ENCODE results near the gene CLIC5.
A peak's percentile ranks its signal among the peaks of the same experiment; 100 is the strongest.

CLIC5 gene

DNA sequence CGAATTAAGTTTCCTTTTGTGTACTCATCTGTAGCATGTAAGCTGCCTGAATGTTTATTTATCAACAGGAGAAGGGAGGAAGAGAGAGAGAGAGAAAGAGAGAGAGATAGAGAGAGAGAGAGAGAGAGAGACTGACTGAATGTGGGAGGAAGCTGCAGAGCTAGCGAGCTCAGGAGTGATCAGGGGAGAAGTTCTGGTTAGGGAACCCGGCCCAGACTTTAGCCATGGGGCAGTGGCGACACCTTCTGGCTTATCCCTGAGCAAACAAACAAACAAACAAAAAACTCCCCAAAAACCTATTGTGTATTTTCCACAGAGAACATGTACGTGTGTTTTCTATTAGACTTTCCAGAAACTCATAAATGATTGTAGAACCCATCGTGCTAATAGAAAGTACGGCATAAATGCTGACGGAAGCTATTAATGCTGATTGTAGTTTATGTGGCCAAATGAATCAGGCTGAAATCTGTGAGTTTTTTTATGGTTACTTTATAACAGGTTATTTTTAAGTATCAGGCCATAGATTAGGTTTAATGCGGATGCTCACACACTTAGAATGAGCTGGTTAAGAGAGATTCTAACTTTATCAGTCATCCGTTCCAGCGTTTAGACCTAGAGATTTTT, 92.8 kb downstream of the CLIC5 start:
- DNase-seq = peak; percentile 55

DNA sequence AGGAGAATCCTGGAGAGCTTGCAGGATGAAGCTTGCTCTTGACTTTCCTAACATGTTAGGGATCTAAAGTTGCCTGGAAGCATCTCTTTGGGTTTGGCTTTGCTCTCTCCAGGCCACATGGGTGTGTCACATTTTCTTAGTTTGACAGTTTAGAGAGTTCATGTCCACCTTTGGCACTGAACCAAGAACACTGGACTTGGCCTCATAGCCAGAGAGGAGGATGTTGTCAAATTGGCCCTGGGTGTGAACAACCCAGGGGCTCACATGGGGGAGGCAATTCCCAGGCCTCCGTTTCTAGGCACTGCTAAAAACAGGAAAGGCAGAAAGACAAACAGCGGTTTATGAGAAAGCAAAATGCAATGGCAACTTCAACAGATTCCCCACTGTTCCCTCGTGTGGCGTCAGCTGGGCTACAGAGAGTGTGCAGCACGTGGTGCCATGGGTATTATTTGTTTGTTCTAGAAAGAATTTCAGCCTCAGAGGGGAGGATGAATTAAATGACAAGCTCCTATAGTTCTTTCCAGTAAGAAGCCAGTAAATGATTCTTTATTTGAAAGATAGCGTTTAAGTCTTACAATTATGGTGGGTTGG, 93.9 kb downstream of the CLIC5 start:
- DNase-seq = no peak

DNA sequence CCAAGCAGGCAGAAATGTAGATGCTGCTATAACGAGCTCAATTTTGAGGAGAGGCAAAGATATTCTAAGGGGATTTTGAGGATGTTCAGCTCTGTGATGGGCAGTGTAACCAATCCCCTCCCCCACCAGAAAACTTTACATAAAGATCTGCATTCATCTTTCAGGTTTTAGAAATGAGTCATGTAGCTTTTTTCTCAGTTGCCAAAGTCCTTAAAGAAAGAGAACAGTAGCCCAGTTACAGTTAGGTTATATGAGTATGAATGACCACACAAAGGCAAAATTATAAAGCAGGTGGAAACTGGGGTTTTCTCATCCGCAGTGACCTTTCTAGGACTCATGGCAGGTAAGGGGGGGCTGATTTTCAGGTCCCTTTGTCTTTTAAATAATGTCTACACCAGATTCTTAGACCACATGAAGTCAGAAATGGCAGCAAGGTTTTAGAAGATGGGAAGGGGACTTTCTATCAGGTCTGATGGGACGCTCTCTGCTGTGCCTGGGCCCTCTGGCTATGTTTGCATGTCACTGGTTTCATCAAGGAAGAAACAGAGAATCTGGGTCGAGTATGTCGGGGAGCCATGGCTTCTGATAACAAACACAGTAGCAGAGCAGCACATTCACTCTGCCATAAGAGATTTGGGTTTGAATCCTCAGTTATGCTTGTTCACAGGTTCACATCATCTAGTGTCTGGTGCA, 94.7 kb downstream of the CLIC5 start:
- no peak for DNase-seq

DNA sequence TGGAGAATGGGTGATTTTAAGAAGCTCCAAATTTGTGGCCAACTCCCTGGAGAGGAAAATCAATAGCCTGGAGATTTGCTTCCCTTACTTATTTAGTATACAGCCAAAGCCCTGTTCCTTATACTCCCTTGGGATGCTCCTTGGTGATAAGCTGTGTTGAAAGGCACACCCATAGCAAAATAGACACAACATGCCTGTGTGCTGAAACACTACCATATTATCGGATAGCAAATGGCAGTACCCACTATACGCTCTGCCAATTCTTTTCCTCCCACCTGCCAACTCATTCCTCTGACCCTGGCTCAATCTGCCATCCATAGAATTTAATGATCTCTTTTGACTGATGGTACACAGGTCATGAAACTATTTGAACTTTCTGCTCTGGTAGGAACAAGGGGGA, 98.2 kb downstream of the CLIC5 start:
- DNase-seq = peak; percentile 4

DNA sequence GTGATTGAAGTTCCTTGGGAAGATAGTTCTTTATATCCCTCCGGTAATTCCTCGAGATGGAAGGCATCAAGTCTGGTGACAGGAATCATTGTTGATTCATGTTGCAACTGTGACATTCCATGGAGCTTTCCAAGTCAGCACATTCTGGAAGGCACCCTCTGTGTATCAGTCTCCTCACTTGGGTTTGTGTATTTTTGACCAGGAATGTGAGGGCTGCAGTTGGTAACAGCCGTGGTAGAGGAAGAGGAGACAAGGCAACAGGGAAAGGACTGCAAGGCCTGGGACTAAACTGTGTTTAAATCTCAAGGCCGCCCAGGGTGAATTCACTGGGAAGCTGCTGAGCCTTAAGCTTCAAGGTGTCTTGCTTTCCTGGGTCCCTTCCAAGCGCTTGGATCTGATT, 99.0 kb downstream of the CLIC5 start:
- no peak for DNase-seq

DNA sequence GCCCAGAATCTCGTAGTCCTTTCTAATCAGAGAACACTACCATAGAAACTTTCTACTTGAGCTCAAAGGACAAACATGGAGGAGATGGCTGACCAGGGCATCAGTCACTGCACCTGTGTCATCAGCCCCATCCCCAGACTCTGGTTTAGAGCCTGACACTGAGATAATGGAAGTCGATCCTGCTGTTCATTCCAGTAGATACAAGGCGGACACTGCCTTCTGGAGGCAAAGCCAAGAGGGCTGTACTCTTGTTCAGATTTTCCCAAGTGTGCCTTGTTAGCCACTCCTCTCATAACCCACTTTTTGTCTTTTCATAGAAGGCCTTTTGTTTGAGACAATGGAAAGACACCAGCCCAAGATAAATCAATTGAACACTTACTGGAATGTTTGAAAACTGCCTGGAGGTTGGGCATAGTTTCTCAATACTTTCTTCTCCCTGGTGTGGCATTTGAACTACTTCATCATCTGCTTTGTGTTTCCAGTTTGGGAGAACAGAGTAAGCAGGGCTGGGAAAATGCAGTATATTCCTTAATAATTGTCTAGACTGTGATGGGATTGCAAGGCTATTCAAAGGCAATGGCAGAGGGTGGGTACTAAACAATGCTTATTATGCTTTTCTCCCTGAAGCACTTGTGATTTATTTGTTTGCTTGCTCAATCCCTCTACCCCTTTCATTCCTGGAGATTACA, 99.7 kb downstream of the CLIC5 start:
- no peak for DNase-seq

DNA sequence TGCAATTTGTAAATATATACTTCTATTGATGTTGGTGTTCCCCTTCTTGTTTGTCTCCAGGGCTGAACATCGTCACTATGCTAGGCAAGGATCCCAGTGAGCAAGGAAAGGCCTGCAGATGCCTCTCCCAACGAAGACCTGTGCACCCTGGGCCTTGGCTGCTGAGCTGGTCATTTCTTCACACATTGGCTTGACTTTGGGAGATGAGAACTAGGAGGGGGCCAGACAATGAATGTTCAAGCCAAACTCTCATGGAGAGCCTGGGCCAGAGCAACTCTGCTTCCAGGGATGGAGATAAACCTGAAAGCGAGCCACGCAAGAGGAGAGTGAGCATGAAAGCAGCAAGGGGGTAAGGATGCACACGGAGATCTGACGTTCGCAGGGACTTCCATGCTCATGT, 104.0 kb downstream of the CLIC5 start:
- DNase-seq = no peak

DNA sequence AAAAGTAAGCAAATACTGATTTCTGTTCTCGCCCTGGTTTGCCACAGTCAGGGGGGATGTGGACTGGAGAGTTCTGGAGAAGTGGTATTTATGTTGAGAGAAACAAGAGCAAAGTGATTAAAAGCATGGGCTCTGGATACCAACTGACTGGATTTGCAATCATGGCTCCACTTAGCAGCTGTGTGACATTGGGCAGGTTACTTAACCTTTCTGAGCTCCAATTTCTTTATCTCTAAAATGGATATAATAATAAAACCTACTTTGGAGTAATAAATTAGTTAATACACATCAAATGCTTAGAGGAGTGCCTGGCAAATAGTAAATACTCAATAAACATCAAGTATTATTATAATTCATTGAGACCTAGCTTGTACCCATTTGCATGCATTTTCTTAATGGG, 111.7 kb downstream of the CLIC5 start:
- no peak for DNase-seq

DNA sequence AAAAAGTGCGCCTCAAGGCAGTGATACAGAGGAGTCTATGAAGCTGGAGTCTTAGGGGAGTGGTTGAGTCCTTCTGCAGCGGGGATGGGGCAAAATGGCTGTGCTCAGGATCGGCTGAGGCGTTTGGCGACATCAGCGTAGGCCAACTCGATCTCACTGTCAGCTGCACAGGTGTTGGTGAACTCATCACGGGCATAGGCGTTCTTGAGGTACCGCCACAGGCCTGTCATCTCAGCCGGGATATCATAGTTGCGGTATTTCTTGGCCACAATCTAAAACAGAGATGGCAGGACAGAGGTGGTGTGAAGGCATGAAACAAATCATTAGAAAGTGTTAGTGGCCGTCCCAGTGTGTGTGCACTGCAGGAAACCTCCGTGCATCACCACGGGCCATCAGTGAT, 112.7 kb downstream of the CLIC5 start:
- no peak for DNase-seq

DNA sequence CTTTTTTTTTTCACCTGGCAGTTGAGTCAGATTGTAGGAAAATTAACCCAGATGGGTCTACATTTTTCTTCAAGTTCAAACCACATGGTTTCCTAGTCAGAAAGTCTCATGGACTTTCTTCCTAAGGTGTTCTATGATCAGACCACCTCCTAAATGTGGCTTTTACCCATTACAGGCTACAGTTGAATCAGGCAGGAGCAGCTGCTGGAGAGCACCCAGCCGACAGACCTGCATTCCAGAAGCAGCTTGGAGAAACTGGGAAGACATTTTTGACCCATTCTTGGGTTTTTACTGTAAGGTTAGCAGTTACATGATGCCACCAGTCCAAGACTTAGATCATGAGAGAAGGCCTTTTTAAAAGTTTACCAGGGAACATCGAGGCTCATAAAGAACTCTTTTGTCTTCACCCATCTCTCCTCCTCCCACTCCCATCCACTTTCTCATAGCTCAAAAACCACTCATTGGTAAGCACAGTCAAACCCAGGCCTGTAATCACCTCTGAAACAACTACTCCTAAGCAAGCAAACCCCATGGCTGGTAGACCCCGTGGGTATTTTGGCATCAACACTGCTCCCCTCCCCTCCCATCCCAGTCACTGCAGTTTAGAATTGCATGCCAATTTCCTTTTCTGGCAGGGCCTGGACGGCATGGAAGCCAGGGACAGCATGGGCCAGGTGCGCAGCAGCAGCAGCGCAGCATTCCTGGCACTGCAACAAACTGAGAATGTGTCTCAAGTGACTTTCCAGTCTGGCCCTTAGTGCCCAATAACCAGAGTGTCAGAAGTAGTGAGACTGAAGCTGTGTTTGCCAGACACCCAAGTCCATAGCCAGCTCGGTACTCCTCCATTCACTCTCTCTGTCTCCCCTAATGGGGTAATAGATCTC, 113.7 kb downstream of the CLIC5 start:
- DNase-seq = no peak

DNA sequence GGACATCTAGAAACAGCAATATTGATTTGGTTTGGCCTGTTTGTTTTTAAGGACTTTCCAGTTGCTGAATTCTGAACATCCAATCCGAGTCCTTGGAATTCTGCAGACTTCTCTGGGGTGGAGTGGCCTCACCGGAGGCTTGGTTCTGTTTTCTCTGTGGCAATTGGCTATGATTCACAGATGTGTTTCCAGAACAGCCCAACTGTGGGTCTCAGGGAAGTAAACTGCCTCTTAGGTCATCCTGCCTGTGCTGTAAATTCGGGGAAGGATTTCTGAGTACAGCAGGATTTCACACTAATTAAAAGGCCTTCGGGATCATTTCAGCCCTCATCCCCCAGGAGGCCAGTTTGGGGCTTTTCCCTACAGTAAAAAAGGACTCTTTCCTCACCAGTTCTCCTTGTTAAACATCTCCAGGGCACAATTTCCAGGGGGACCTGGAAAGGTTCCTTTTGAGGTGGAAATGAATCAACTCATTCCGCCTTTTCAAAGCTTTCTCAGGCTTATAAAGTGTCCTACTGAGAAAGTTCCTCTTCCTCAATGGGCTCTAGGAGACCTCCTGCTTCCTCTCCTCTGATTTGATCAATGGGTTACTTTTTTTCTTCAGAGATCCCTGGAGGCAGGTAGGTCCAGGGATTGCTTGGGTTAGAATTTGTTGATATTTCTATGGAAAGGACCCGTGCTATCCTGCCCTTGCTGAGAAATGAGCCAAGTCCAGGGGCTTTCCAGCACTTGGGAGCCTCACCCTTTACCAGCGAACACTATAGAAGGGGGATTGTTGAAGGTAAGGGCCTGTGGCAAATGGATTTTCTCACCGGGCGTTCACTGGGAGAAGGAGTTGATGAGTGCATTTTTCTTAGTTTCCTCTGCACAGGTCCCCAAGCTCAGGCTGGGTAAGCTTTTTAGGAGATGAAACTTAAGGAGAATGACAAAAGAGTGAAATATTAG, 114.6 kb downstream of the CLIC5 start:
- no peak for DNase-seq

DNA sequence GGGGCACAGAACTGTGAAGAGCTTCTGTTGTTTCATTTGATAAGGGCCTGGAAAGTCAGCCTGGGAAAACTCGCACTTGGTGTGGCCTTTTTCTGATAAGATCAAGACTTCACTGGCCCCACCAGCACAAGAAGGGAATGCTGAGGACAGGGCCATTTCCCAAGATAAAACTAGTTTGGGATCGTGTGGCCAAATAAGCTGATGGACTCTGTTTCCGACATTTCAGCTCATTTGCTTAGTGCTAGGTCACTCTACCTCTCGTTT, 116.0 kb downstream of the CLIC5 start:
- DNase-seq = no peak

DNA sequence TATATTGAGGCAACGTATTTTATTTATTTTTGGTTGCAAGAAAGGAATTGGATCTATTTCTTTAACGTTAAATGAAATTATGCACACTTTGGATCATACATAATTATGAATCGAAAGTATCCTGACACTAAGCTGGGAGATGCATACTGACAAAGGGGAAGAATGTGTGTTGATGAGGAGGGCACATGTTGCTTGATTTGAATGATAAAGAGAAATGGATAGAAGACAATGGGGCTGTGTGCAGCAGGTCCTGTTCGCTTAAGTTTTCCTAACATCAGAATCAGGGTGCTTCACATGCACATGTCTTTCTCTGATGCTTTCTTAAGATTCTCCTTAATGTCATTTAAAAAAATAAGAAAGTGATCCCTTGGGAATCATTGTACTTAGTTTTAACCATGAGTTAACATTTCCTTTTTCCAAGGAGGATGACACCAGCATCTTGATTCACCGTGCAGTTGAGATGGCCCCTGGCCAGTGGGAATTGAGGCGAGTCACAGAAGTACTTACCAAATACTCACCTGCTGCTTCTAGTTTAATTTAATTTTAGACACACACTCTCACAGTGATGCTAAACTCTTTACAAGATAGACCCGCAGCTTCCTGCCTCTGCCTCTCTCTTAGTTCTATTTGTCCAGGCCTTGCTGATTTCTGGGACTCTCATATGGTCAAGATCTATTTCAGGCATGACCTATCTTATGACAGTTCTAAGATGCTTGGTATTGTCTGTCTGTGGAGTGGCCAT, 116.5 kb downstream of the CLIC5 start:
- DNase-seq = no peak

DNA sequence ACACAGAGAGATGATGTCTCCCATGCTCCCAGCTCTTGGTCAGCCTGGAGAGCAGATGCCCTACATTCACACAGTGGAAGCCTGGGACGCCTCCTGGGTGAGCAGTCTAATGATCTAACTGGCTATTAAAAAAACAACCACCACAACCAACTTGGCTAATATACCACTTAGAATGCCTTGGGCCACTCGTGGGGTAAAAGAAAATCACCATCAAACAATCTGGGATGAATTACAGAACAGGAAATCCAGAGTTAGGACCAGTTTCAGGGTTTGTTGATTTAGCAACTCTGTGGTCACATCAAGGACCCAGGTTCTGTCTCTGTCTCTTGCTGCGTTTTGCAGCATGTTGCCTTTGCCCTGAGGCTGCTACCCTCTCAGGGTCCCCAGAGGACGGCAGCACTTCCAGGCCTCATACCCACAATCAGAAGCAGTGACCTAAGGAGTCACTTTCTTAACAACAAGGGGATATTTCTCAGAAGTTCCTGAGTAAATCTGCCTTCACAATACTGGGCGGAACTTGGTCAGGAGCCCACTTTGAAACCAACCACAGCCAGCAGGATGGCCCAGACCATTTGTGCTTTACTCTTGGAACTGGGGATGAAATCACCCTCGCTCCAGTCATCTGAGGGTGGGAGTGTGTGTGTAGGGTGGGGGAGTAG, 118.7 kb downstream of the CLIC5 start:
- no peak for DNase-seq

DNA sequence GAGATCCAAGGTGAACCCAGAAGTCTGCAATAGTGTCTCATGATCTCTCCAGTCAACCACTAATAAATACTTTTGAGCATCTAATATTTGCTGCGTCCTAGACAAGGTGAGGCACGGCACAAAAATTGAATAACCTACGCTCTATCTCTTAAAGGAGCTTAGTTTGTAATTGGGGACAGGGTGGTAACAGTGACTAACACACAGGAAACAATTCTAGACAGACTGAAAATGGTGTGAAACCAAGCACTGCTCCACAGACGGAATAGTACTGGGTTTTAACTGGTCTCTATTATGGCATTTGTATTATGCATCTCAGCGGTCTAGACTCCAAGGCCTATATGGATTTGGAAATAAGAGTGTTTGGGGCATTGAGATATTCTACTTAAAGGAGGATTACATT, 120.1 kb downstream of the CLIC5 start:
- DNase-seq = no peak

DNA sequence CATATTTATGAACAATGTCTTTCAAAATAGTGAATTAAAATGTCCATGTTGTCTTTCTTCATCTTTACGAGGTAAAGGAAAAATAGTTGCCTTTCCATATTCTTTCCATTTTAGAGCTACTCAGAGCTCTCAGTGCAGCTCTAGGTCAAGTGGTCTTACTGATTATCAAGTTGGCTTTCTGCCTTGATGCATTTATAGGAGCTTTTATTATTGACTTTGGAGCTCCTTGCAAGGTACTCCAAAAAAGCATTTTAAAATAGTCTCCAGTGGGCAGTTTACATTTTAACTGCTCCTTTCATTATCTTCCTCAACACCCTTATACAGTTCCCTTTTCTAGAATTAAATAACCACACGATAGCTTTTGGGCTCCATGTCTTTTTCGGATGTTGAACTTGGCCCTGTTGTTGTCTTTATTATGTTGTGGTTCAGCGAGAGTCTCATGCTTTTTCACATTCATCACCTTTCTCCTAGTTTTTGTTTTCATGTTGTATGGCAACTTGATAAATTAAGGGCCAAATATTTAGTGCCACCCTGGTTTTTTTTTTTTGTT, 122.9 kb downstream of the CLIC5 start:
- no peak for DNase-seq

DNA sequence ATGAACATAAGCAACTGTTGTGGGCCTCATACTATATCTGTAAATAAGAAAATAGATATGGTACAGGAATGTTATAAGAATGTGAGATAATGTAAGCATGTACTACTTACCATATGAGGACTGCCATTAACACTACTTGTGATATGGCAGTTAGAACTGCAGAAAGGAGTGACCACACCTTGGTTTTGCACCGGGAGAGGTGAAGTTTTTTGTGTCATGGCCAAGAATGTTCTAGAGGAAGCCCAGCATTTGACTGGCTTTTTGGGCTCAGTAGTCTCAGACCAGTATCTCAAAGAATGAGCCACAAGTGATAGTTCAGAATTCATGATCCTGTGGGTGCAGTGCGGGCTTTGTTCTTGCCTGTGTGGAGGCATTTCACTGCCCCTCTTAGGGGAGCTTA, 123.5 kb downstream of the CLIC5 start:
- no peak for DNase-seq

DNA sequence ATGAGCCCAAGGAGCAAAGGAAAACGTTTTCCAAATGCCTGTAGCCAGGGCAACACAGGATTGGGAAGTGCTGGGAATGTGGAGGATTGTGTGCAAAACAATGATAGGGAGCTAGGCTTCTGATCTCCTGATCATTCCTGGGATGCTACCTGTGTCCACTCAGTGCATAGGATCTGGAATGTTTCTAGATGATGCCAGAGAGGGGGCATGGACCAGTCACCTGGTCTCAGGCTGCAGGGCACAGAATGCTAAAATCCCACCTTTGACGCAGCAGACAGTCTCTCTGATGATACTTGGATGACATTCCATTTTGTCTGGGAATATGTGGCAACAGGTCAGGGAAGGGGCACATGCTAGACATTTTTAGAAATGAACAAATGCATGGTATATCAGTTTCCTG, 128.9 kb downstream of the CLIC5 start:
- no peak for DNase-seq

DNA sequence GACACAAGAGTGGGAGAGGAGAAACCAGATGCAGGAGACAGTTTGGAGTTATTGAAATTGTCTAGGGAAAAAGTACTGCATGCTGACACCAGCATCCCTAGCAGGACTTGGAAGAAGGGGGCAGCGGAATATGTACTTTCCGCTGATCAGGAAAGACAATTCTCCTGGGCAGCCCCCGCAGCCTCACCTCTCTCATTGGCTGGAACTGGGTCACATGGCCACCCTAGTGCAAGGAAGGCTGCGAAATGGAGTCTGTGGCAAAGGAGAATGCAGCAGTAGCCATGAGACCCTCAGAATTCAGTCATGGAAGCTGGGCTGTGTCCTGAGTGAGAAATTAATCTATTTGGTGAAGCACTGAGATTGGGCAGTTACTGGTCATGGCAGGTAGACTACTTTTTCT, 131.3 kb downstream of the CLIC5 start:
- DNase-seq = no peak

DNA sequence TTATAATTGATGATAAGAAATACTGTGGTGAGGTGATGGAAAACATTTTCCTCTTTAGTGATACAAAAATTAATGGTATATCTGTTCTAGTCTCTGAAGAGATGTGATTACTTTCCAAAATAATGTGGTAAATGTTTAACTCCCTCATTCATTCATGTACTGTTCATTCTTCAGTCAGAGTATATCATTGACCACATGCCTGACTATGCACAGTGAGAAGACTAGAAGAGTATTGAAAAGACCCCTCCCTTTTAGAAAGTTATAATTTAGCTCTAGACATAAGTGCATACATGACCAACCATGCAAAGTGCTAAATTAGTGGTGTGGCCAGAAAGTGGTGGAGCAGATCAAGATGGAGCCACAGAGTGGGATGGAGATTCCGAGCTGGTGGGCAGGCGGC, 133.0 kb downstream of the CLIC5 start:
- DNase-seq = no peak

Data from NCI-H226 (cell line).